Mammary epithelial cell (primary cell): ENCODE measurements around the gene ANKRD17.

Experiments
- CTCF ChIP-seq, 2 donors: IDR thresholded peaks in 1 of 2; conservative IDR thresholded peaks in 1 of 2; 2 replicates each; pipeline ENCODE4 v1.5.1; 2011 to 2012; ENCODE audit warnings: inconsistent platforms in 2 of 2, low read length in 2 of 2, mild to moderate bottlenecking in 2 of 2, control low read depth in 1 of 2, low read depth in 1 of 2; ENCODE audit not compliant: insufficient read depth in 1 of 2; ENCODE audit errors: extremely low read depth in 1 of 2
- EZH2 ChIP-seq: IDR thresholded peaks from 2 replicates; pipeline ENCODE4 v1.6.1; 2012; ENCODE audit warnings: low read length, inconsistent platforms, borderline replicate concordance

- TF ChIP-seq CTCF (conservative IDR thresholded peaks at IDR 0.05 in 1 of 2, IDR thresholded peaks at IDR 0.05 in 1 of 2; ENCODE audit: extremely low read depth in 1 of 2, insufficient read depth in 1 of 2, low read depth in 1 of 2, low read length in 2 of 2) (no peak), EZH2 (no peak)
Measured at GRCh38 chr4:73245955-73246354, 12.6 kb downstream of the ANKRD17 start.
